Astrocyte of the cerebellum (primary cell): ENCODE measurements around the gene CACNA1B.

Source experiments
- DNase-seq: peaks from one replicate; pipeline ENCODE4 v3.0.0-alpha.2; 2011; ENCODE audit warnings: low read depth
- H3K4me3 ChIP-seq: 2 replicates; pipeline ENCODE4 v1.5.1; 2011; ENCODE audit warnings: mild to moderate bottlenecking, low read depth, low read length, moderate library complexity
- in situ Hi-C: cut with HindIII; loops from 2 replicates; pipeline ENCODE4 v1.10.0; 2017; ENCODE audit warnings: low sequenced_read_pairs
- TF ChIP-seq, protein P1 (sequence below): IDR thresholded peaks from 2 replicates; pipeline ENCODE4 v1.5.1; 2012; ENCODE audit warnings: low read length, low read depth, moderate library complexity, mild to moderate bottlenecking; ENCODE audit errors: missing control alignments

The CACNA1B gene

DNA sequence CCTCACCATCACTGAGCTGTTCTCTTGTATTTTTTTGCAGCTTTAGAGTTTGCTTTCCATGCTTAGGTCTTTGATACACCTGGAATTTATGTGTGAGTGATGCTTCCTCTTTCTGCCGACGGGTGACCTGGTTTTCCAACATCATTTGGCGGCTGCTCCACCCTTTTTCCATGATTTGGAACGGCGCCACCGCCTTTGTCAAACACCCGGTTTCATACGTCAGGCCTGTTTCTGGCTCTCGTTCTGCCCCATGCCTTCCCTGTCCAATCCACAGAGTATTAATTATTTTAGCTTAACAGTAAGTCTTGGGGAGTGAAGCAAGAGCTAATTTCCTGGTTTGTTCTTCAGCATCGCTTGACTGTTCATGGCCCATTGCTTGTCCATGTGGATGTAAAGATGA lies 30.2 kb downstream of the CACNA1B start:
- H3K4me3 ChIP-seq: no peak overlapping the region
- TF ChIP-seq, protein P1, sequence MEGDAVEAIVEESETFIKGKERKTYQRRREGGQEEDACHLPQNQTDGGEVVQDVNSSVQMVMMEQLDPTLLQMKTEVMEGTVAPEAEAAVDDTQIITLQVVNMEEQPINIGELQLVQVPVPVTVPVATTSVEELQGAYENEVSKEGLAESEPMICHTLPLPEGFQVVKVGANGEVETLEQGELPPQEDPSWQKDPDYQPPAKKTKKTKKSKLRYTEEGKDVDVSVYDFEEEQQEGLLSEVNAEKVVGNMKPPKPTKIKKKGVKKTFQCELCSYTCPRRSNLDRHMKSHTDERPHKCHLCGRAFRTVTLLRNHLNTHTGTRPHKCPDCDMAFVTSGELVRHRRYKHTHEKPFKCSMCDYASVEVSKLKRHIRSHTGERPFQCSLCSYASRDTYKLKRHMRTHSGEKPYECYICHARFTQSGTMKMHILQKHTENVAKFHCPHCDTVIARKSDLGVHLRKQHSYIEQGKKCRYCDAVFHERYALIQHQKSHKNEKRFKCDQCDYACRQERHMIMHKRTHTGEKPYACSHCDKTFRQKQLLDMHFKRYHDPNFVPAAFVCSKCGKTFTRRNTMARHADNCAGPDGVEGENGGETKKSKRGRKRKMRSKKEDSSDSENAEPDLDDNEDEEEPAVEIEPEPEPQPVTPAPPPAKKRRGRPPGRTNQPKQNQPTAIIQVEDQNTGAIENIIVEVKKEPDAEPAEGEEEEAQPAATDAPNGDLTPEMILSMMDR: no peak
- in situ Hi-C loops: no loop called here
- DNase-seq: no peak

DNA sequence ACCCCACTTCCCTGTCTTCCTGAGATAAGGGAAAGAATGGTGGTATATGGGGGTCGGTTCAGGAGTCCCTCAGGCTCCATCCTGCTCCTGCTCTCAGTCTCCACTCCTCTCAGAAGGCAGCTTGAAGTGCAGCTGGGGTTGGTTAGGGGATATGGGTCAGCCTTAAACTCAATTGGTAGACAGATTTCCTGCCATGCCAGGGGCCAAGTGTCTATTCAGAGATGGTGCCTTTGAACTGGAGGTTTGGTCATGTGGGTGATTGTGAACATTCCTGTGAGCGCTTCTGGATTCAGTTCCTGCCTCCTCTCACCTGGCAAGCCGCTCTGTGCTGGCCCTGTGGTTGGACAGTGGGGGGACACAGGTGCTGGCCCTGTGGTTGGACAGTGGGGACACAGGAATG lies 35.1 kb downstream of the CACNA1B start:
- in situ Hi-C loops: no loop called here
- DNase-seq: no peak
- TF ChIP-seq, protein P1: no peak
- no peak overlapping the region for H3K4me3 ChIP-seq

DNA sequence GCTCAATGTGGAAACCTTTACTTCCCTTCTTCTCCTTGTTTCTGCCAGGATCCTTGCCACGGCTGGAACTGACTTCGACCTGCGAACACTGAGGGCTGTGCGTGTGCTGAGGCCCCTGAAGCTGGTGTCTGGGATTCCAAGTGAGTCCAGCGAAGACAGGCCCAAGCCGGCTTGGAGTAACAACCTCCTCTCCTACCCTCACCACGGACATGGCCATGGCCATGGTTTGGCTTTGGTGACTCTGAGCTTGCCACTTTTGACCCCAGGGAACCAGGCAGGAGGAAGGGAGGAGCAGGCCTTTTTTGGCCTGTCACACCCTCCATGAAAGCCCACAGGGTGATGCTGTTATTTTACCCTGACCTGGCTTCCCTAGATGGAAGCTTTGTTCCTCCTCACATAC lies 35.5 kb downstream of the CACNA1B start:
- TF ChIP-seq, protein P1: no peak
- in situ Hi-C loops: no loop called here
- no peak overlapping the region for H3K4me3 ChIP-seq
- DNase-seq: no peak

DNA sequence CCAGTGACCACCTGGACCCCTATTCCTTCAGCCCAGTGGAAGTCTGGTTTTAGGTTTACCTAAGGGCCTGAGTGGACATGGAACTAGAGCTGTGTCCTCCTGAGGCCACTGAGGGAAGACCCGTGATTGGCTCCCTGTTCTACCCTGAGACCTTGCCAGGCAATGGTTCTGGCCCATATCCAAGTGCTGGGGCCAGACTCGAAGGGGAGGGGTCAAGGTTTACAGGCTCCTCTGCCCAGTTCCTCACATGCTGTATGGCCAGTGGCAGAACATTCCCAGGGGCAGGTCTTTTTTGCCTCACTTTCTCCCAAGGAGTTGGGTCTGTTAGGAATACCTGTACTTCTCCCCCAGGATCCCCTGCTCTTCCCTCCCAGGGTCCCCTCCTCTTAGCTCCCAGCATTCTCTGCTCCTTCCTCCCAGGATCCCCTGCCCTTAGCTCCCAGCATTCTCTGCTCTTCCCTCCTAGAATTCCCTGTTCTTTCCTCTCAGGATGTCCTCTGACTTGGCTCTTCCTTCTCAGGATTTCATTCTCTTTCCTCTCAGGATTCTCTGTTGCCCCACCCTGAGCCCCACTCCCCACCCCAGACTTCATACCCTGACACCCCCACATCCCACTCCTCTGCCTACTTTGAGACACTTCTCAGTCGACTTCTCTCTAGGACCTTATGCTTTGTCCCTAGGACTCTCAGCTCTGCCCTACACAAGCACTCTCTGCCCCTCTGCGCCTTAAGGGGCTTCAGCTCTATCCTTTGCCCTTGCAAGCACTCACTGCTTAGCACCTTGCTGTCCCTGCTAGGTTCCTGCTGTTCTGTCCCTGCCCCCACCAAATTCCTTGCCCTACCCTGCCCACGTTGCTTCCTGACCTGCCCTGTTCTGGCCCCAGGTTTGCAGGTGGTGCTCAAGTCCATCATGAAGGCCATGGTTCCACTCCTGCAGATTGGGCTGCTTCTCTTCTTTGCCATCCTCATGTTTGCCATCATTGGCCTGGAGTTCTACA lies 36.5 kb downstream of the CACNA1B start:
- in situ Hi-C loops: no loop called here

DNA sequence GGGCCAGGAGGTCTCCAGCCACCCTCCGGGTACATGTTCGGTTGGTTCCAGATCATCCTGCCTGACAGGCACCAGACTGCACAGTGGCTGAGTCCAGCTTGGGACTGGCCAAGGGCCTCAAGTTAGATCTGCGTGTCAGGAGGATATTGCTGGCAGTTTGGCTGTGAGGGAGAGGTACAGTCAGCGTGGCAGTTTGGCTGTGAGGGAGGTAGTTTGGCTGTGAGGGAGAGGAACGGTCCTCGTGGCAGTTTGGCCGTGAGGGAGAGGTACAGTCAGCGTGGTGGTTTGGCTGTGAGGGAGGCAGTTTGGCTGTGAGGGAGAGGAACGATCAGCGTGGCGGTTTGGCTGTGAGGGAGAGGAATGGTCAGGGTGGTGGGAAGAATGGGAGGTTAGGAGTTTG lies 39.0 kb downstream of the CACNA1B start:
- no peak overlapping the region for H3K4me3 ChIP-seq
- TF ChIP-seq, protein P1: no peak
- in situ Hi-C loops: no loop called here
- no peak for DNase-seq

More for the DNA sequence above, 36.5 kb downstream of the CACNA1B start:
- TF ChIP-seq, protein P1: no peak
- DNase-seq: no peak
- H3K4me3 ChIP-seq: no peak overlapping the region

DNA sequence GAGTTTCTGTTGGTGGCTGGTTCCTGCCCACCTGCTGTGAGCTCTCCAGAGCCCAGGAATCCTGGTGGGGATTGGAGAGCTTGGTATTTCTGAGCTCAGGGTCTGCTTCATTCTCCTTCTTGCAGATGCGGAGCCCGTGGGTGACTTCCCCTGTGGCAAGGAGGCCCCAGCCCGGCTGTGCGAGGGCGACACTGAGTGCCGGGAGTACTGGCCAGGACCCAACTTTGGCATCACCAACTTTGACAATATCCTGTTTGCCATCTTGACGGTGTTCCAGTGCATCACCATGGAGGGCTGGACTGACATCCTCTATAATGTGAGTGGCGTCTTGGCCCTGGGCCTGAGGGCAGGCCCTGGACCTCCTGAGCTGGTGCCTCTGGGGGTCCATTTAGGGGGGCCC lies 39.5 kb downstream of the CACNA1B start:
- no peak overlapping the region for H3K4me3 ChIP-seq
- DNase-seq: no peak
- in situ Hi-C loops: no loop called here
- TF ChIP-seq, protein P1: no peak
